DMS 273 (cell line): ENCODE measurements around the gene USP46.

ENCODE experiments used
- DNase-seq: peaks from one replicate; lab custom pipeline; 2025; ENCODE audit not compliant: unreplicated experiment; lab: John Stamatoyannopoulos, UW

Gene USP46, protein sequence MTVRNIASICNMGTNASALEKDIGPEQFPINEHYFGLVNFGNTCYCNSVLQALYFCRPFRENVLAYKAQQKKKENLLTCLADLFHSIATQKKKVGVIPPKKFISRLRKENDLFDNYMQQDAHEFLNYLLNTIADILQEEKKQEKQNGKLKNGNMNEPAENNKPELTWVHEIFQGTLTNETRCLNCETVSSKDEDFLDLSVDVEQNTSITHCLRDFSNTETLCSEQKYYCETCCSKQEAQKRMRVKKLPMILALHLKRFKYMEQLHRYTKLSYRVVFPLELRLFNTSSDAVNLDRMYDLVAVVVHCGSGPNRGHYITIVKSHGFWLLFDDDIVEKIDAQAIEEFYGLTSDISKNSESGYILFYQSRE

DNA sequence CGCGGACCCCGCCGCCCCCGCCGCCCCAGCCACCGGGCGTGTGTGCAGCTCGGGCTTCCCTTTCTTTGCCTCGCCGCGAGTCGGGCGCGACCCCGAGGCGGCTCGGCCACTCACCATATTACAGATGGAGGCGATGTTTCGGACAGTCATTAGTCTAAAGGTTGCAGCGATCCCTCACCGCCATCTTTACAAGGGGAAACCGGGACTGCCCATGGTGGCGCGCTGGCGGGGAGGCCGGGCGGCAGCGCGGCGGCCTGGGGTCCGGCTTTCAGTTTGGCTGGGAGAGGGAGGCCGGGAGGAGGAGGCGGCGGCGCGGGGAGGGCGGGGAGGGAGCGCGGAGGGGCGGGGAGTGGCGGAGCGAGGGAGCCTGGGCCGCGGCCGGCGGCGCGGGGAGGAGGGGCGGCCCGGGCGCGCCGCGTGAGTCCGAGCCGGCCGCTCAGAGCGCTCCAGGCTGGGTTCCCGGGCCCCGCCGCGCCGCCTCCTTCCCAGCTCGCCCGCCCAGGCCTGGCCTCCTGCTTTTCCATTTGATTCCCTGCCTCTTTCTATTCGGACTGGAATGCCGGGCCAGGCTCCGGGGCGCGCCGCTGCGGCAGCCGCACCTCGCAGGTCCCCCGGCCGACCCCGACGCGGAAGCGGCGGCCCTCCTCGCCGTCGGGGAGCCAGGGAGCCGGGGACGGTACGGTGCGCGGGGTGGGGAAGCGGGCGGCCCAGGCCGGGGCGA, at the start of gene USP46:
TSS of gene USP46 (minus strand) at position 301 of the 721 bp plus-strand sequence. CDS start at position 150, 151 bp downstream.
- peak; percentile 81 for DNase-seq

- DNase-seq: peak; percentile 40
Measured at GRCh38 chr4:52704661-52705060, 45.6 kb upstream of the USP46 start.

DNA sequence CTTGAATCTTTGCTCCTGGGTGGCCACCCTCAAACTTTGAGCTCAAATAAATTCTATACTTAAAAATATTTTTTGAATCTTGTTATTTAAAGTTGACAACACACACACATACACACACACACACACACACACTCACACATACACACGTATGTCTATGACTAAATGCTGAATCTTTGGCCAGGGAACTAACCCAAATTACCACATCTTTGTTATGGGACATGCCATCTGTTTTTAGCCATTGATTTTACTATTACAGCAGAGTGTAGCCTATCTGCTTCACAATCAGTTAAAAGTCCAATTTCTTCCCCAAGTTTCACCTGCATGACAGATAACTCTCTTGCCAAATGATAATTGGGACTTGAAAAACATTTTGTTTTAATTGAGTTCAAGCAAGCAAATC, 45.0 kb upstream of the USP46 start:
- peak; percentile 44 for DNase-seq

DNA sequence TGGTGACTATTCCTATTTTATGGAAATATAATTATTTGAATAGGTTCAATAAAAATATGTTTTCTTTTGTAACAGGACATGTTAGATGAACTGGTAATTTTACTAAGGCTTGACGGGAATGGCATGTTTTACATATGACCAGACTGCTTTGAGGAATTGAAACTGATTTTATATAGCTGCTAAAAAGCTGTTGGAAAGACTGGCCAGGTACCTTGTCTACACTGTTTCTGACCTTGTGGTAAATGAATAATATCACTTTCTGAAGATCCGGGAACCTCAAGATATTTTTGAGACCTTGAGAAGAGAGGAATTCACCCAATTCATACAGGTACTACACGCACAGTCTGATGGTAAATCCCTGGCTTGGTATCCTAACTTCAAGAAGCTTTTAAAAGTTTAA, 42.1 kb upstream of the USP46 start:
- no peak for DNase-seq

GRCh38 chr4:52694936-52695335, 35.8 kb upstream of the USP46 start:
- DNase-seq: no peak

- no peak for DNase-seq
Measured at GRCh38 chr4:52693492-52693891, 34.4 kb upstream of the USP46 start.

- DNase-seq: no peak
Measured at GRCh38 chr4:52689096-52689495, 30.0 kb upstream of the USP46 start.

DNA sequence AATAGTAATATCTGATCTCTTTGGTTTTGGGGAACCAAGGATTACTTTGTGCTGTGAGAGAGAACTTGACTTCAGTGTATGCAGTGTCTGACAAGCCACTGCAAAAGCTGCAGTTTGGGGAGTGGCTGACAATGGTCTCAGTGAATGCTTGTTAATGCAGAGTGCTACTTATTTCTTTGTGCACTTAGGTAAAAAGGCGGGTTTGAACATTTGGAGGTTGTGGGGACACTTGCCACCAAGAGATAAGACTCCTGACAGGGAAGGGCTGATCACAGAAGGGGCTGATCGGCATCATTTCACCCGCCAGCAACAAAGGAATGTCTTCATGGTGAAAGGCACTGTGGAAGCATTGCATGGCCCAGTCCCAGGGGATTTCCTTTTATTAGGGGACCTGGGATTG, 28.6 kb upstream of the USP46 start:
- DNase-seq: no peak

- DNase-seq: no peak
Measured at GRCh38 chr4:52685316-52685715, 26.2 kb upstream of the USP46 start.

DNA sequence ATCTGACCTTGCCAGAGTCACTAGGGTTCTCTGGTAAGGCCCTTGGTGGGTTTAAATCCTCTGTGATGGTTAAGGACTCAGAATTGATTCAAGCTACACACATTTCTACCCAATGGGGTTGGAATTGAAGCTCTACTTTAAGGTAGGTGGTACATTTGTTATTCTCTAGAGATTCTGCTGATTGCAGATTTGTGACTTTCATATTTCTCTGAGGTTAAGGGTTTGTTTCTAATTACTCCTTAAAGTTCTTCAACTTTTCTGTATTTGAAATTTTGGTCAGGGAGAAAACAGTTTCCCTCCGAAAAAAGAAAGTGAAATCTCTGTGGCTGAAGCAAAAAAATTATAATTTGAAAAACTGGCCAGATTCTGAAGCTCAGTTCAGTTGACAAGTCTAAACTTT, 25.8 kb upstream of the USP46 start:
- DNase-seq: no peak

- no peak for DNase-seq
Measured at GRCh38 chr4:52680381-52680780, 21.3 kb upstream of the USP46 start.

DNA sequence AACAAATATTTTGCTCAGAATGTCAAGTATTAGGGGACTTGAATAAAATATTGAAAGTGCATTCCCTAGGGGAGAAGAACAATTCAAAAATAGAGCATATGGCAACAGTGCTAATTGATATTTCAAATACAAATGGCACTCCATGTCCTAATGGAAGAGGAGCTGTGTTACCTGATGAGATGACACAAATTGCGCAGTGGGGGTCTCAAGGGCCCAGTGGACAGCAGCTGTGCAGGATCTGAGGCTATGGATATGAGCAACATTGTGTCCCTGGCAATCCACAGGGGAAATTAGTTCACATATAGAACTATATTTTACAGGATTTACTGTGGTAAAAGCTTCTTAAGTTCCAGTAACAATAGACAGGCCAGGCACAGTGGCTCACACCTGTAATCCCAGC, 17.4 kb upstream of the USP46 start:
- DNase-seq: no peak

GRCh38 chr4:52675111-52675510, 16.0 kb upstream of the USP46 start:
- no peak for DNase-seq

GRCh38 chr4:52670739-52671138, 11.6 kb upstream of the USP46 start:
- no peak for DNase-seq

- DNase-seq: no peak
Measured at GRCh38 chr4:52670121-52670520, 11.0 kb upstream of the USP46 start.

- DNase-seq: peak; percentile 22
Measured at GRCh38 chr4:52665592-52665991, 6.5 kb upstream of the USP46 start.

GRCh38 chr4:52664479-52664878, 5.4 kb upstream of the USP46 start:
- no peak for DNase-seq

DNA sequence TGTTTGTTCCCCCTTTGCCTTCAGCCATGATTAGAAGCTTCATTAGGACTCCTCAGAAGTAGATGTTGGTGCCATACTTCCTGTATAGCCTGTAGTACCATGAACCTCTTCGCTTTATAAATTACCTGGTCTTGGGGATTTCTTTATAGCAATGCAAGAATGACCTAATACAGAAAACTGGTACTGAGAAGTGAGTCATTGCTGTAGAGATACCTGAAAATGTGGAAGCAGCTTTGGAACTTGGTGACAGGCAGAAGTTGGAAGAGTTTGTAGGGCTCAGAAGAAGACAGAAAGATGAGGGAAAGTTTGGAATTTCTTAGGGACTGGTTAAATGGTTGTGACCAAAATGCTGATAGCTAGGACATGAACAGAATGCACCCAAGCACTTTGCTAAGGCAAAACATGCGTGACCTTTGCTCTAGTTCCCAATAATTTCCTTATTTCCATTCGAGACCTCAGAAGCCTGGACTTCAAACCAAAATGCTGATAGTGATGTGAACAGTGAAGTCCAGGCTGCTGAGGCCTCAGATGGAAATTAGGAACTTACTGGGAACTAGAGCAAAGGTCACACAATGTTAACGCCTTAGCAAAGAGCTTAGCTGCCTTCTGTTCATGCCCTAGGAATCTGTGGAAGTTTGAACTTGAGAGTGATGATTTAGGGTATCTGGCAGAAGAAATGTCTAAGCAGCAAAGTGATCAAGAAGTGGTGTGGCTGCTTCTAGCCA, 3.0 kb upstream of the USP46 start:
- DNase-seq: peak; percentile 11

- DNase-seq: no peak
Measured at GRCh38 chr4:52660643-52661042, 1.5 kb upstream of the USP46 start.

DNA sequence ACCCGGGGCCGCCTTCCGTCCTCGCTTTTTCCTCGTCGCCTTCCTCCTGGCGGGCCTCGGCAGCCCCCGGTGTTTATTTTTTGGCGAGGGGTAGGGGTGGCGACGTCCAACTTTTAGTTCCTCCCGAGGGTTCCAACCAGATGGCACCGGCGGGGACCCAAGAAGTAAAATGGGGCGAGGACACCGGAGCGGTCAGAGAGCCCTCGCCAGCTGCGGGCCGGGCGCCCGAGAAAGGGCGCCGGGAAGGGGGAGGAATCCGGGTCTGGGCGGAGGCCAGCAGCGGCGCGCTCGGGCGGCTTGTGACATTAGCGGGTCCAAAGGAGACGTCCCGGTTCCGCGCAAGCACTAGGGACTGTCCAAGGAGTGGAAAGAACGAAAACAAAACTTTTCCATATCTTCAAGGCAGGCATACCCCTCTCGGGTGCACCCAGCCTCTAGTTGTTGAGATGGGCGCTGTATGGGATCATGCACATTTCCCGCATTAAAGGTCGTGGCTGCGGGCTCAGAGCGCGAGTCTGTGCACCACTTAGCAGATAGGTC, 691 bp upstream of the USP46 start:
- DNase-seq: peak; percentile 56

DNA sequence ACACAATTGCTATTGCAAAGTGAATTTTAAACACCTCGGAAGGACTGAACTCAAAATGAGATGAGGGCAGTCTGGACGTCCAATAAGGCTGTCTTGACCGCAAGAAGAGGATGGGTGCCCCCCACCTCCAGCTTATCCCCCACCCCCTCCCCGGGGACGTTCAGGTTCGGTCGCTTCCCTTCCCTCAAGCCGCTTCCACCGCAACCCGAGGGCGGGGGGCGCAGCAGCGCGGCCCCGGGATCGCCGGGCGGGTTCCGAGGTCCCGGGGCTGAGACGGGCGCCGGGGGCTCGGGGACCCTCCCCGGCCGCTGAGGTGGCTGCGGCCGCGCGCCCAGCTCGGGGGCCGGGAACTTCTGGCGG, 480 bp downstream of the USP46 start:
- DNase-seq: no peak
